ENCODE results near the gene FBN2. TPM values are rescaled to one million over a fixed set of nuclear protein-coding genes. Genes with fewer than 3 reads are reported as not detected.

Gene FBN2
- total RNA-seq, 4 donors from 2014 or later, result 5.4 to 14.9 (median 10.1) TPM

- no peak for DNase-seq (ENCODE audit: extremely low spot score)
- intact Hi-C loops (cut with DNase I), result no loop called here
- no peak for TF ChIP-seq POLR2A (IDR thresholded peaks at IDR 0.05; ENCODE audit: low read depth)
- no peak for TF ChIP-seq CTCF (IDR thresholded peaks at IDR 0.05)
- TF ChIP-seq POLR2AphosphoS5 (IDR thresholded peaks at IDR 0.05), result no peak
- no peak for TF ChIP-seq EP300 (IDR thresholded peaks at IDR 0.05)
- Histone ChIP-seq H3K9me3 (no peaks in the 10 kb centered on the region), H3K36me3 (no peaks in the 10 kb centered on the region), H3K4me1 (peaks cover 0 to 15% (median 12%) of the 10 kb centered on the region in 4 donors), H3K27me3 (no peaks in the 10 kb centered on the region), H3K27ac (replicated peaks in 1 of 4) (no peak overlapping the region), H3K4me3 (no peak overlapping the region)
- 95% methylated on average over 2 of the region's 2 CpGs for WGBS
These were observed 312.6 kb downstream of the FBN2 start for GRCh38 chr5:128225245-128226030.

GRCh38 chr5:128224336-128224735 lies 313.7 kb downstream of the FBN2 start:
- WGBS, result 89% methylated on average over 1 of the region's 1 CpG
- intact Hi-C loops (cut with DNase I), result no loop called here
- H3K4me3 ChIP-seq, result no peak overlapping the region

GRCh38 chr5:128220841-128221240 lies 317.2 kb downstream of the FBN2 start:
- H3K4me3 ChIP-seq, result no peak overlapping the region
- intact Hi-C loops (cut with DNase I), result no loop called here
- 94% methylated on average over 2 of the region's 2 CpGs for WGBS
- H3K27ac ChIP-seq (replicated peaks in 1 of 4), result no peak overlapping the region
- no peaks in the 10 kb centered on the region for H3K9me3 ChIP-seq
- H3K27me3 ChIP-seq, result no peaks in the 10 kb centered on the region
- DNase-seq (ENCODE audit: extremely low spot score), result no peak
- no peak for TF ChIP-seq POLR2AphosphoS5 (IDR thresholded peaks at IDR 0.05)
- TF ChIP-seq EP300 (IDR thresholded peaks at IDR 0.05), result no peak
- TF ChIP-seq POLR2A (IDR thresholded peaks at IDR 0.05; ENCODE audit: low read depth), result no peak
- TF ChIP-seq CTCF (IDR thresholded peaks at IDR 0.05), result no peak
- peaks cover 6 to 8% (median 7%) of the 10 kb centered on the region in 4 donors for H3K4me1 ChIP-seq
- no peaks in the 10 kb centered on the region for H3K36me3 ChIP-seq

More at GRCh38 chr5:128224336-128224735, 313.7 kb downstream of the FBN2 start:
- Histone ChIP-seq H3K4me1 (peaks cover 0 to 15% (median 12%) of the 10 kb centered on the region in 4 donors), H3K9me3 (no peaks in the 10 kb centered on the region), H3K27me3 (no peaks in the 10 kb centered on the region), H3K27ac (replicated peaks in 1 of 4) (no peak overlapping the region), H3K36me3 (no peaks in the 10 kb centered on the region)
- no peak for DNase-seq (ENCODE audit: extremely low spot score)
- no peak for TF ChIP-seq CTCF (IDR thresholded peaks at IDR 0.05)

DNA sequence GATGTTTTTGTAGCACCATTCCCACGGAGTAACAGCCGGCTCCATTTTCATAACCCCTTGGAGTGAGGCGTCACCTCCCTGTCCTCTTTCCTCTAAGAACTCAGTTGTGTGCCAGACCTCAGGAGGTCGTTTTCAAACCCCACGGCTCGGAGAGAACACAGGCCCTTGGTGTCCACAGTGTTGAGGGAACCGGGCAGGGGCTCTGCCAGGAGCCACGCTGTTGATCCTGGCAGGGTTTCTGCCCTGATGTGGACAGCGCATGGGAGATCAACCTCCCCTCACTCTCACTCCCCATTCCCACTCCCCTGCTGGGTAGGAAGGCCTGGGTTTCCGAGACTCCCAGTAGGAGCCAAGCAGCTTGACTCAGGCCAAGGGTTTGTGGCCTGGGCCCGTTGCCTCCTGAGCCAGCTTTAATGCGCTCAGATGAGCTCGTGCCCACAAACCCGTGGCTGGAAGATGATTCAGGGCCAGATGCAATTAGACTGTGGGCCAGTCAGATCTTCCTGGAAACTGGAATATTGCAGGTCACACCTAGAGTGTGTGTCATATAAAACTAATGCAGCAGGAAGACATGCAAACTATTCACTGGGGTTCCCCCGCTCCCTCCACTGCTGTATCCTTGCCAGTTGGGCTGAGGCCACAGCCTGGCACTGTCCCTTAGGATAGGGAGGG lies 321.0 kb downstream of the FBN2 start:
- peaks cover 7 to 14% (median 11%) of the 10 kb centered on the region in 4 donors for H3K4me1 ChIP-seq
- no peaks in the 10 kb centered on the region for H3K36me3 ChIP-seq
- no peaks in the 10 kb centered on the region for H3K9me3 ChIP-seq
- no peak for TF ChIP-seq POLR2AphosphoS5 (IDR thresholded peaks at IDR 0.05)
- intact Hi-C loops (cut with DNase I), result no loop called here
- WGBS, result 75% methylated on average over 9 of the region's 15 CpGs
- H3K27ac ChIP-seq (replicated peaks in 1 of 4), result no peak overlapping the region
- H3K27me3 ChIP-seq, result no peaks in the 10 kb centered on the region
- no peak for DNase-seq (ENCODE audit: extremely low spot score)
- no peak overlapping the region for H3K4me3 ChIP-seq

GRCh38 chr5:128216285-128216684 lies 321.8 kb downstream of the FBN2 start:
- Histone ChIP-seq H3K36me3 (no peaks in the 10 kb centered on the region), H3K27me3 (no peaks in the 10 kb centered on the region), H3K4me1 (peaks cover 7 to 14% (median 11%) of the 10 kb centered on the region in 4 donors), H3K9me3 (no peaks in the 10 kb centered on the region), H3K4me3 (no peak overlapping the region), H3K27ac (replicated peaks in 1 of 4) (no peak overlapping the region)
- intact Hi-C loops (cut with DNase I), result no loop called here
- no peak for DNase-seq (ENCODE audit: extremely low spot score)
- 94% methylated on average over 7 of the region's 7 CpGs for WGBS
- TF ChIP-seq EP300 (IDR thresholded peaks at IDR 0.05) (no peak), POLR2AphosphoS5 (IDR thresholded peaks at IDR 0.05) (no peak)

All from esophagus muscularis mucosa (tissue), 4 donors.